Subcutaneous adipose tissue (tissue), 4 donors: ENCODE measurements around the gene ANXA5. TPM values are rescaled to one million over a fixed set of nuclear protein-coding genes. Genes with fewer than 3 reads are reported as not detected.

Experiments
- total RNA-seq, 4 donors: library from RNA; depleted of rRNA; stranded (reverse); fragments of >200 nt; gene quantifications; one replicate each; pipeline ENCODE4 v1.1.0, GENCODE V29; 2016
- TF ChIP-seq, protein P1 (sequence below): fragments of 450-650 bp; IDR thresholded peaks from one replicate; pipeline ENCODE4 v1.5.1; 2016; ENCODE audit warnings: low read depth, mild to moderate bottlenecking, control low read depth, antibody characterized with exemption, moderate library complexity

The ANXA5 gene
- total RNA-seq, 4 donors from 2014 or later = 448 to 793 (median 575) TPM

DNA sequence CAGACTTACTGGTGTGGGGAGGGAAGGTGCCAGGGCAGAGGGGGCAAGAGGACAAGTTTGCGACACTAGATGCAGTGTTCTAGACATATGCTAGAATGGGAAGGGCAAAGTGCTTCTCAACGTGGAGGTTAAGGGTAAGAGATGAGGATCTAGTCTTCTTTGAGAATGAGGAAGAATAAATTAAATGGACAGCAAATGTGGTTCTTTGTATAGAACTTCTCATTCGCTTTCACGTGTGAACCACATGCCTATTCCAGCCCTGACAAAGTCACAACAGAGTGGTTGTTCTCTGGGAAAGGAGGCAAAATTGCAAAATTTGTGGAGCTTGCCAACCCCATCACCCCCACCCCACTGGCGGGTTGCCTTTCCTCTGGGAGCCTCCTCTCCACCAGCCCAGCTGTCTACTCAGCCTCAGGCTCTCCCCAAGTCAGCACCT lies 1.5 kb upstream of the ANXA5 start:
- TF ChIP-seq, protein P1, sequence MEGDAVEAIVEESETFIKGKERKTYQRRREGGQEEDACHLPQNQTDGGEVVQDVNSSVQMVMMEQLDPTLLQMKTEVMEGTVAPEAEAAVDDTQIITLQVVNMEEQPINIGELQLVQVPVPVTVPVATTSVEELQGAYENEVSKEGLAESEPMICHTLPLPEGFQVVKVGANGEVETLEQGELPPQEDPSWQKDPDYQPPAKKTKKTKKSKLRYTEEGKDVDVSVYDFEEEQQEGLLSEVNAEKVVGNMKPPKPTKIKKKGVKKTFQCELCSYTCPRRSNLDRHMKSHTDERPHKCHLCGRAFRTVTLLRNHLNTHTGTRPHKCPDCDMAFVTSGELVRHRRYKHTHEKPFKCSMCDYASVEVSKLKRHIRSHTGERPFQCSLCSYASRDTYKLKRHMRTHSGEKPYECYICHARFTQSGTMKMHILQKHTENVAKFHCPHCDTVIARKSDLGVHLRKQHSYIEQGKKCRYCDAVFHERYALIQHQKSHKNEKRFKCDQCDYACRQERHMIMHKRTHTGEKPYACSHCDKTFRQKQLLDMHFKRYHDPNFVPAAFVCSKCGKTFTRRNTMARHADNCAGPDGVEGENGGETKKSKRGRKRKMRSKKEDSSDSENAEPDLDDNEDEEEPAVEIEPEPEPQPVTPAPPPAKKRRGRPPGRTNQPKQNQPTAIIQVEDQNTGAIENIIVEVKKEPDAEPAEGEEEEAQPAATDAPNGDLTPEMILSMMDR = no peak

DNA sequence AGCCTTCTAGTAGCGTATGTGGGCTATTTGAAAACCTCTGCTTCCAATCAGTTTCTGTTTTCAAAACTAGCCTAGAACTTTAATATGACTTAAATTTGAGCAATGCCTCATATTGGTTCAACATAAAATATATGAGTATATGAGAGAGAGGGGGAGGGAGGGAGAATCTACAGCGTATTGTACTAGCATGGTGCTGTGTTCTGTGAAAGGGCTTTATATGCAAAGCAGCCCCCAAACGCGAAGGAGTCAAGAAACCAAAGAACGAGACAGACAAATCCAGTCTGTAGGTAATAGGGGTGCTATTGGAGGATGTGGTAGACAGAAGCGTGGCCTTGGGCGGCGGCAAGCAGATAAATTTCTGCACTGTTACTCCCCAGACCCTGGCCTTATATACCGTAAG lies 784 bp upstream of the ANXA5 start:
- TF ChIP-seq, protein P1 = no peak

DNA sequence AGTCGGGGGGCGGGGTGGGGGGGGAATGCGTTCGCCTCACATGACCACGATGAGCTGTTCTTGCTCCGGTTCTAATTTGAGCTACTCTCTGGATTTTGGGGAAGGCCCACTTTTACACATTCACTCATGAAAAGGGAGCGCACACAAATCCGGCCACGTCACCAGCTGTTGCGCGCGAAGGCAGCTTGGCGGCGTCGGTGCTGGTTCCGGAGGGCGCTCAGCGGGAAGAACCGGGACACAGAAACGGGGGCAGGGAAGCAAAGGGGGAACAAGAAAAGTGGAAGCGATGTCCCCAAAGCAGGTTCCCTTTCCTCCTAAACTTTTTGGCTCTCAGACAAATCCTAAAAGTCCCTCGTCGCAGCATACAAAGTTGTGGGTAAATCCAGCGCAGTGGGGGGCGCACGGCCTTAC lies 605 bp downstream of the ANXA5 start:
- TF ChIP-seq, protein P1 = no peak

DNA sequence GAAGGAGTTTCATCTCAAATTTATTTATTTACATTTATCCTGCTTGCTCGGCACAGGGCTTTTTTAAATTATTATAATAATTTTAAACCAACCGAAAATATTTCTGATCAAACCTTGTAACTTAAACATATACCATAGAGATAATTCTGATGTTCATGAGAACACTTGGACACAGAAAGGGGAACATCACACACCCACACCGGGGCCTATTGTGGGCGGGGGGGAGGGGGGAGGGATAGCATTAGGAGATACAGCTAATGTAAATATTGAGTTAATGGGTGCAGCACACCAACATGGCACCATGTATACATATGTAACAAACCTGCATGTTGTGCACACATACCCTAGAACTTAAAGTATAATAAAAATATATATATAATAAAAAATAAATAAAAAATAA lies 2.9 kb downstream of the ANXA5 start:
- TF ChIP-seq, protein P1 = no peak

DNA sequence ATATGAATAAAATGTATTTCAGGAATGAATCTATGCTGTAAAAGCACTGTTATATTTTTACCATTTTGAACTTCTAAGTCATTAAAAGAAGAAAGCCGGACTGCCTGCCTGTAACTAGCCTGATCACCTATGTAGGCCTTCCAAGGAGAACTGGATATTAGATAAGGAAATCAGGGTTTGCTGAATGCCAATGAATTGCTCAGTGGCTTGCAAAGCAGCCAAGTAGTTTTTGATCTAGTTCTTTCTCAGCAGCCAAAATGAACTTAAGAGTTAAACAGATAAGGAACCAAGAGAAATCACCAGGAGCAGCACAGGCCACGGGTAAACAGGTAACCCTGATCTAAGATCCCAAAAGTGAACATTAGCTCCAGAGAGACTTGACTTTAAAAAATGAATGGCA lies 3.3 kb downstream of the ANXA5 start:
- TF ChIP-seq, protein P1 = no peak

DNA sequence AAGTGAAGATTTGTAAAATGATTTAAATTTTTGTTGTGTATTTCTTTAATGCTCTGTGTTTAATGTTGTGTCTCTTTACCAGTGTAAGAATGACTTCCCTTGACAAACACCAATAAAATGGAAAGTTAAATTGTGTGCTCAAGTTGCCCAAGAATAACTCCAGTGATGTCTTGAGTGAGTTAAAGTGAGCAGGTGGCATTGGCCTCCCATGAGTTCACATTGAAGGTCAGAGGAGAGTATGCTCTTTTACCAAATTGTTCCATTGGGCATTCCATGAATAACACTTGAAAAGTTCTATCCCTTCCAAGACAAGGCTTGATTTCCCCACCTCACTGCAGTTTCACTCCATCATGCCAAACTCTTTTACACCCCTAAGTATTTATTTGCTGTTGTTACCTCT lies 4.5 kb downstream of the ANXA5 start:
- TF ChIP-seq, protein P1 = no peak

DNA sequence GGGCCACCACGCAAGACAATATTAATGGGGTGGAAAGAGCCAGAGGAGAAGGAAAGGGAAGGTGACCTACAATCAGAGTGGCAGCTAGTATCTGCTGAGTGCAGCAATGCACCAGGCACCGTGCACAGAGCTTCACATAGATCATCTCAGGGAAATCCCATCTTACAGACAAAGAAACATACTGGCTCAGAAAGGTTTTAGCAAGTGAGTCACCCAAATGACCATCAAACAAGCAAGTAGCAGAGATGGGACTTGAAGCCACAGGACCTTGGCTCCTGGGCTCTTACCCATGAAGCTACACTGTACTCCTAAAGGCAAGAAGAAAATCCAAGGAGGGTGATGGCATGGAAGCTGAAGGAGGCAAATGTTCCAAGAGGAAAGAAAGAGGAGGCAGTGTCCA lies 6.8 kb downstream of the ANXA5 start:
- TF ChIP-seq, protein P1 = no peak
